Activated effector memory CD4-positive, alpha-beta T cell treated with anti-CD3 and anti-CD28 coated beads, Interleukin-2, amount 50 U/mL, for 16 hours (primary cell): Measurements from ENCODE around the gene PRKCA.
A peak's percentile ranks its signal among the peaks of the same experiment; 100 is the strongest.

ENCODE experiments used
- DNase-seq: peaks from one replicate; pipeline ENCODE4 v3.0.0-alpha.2; 2020

PRKCA gene

GRCh38 chr17:66525338-66525737 lies 222.9 kb downstream of the PRKCA start:
- DNase-seq, result no peak

- DNase-seq, result no peak
These were observed 224.4 kb downstream of the PRKCA start for GRCh38 chr17:66526827-66527226.

GRCh38 chr17:66527335-66527734 lies 224.9 kb downstream of the PRKCA start:
- no peak for DNase-seq

- no peak for DNase-seq
These were observed 229.5 kb downstream of the PRKCA start for GRCh38 chr17:66531851-66532295.

GRCh38 chr17:66533572-66533971 lies 231.2 kb downstream of the PRKCA start:
- DNase-seq, result no peak

GRCh38 chr17:66533986-66534385 lies 231.6 kb downstream of the PRKCA start:
- DNase-seq, result no peak

- DNase-seq, result no peak
These were observed 233.2 kb downstream of the PRKCA start for GRCh38 chr17:66535611-66536010.

GRCh38 chr17:66537502-66537901 lies 235.1 kb downstream of the PRKCA start:
- DNase-seq, result no peak

GRCh38 chr17:66538776-66539175 lies 236.4 kb downstream of the PRKCA start:
- no peak for DNase-seq

- no peak for DNase-seq
These were observed 237.8 kb downstream of the PRKCA start for GRCh38 chr17:66540131-66540781.

GRCh38 chr17:66541461-66542128 lies 239.2 kb downstream of the PRKCA start:
- no peak for DNase-seq

GRCh38 chr17:66542129-66542966 lies 239.9 kb downstream of the PRKCA start:
- DNase-seq, result no peak

GRCh38 chr17:66542967-66543520 lies 240.6 kb downstream of the PRKCA start:
- DNase-seq, result no peak

GRCh38 chr17:66543526-66543925 lies 241.1 kb downstream of the PRKCA start:
- no peak for DNase-seq

GRCh38 chr17:66545918-66546317 lies 243.5 kb downstream of the PRKCA start:
- no peak for DNase-seq

GRCh38 chr17:66547151-66547865 lies 244.9 kb downstream of the PRKCA start:
- no peak for DNase-seq

GRCh38 chr17:66548158-66548557 lies 245.7 kb downstream of the PRKCA start:
- peak; percentile 74 for DNase-seq

GRCh38 chr17:66548659-66549310 lies 246.4 kb downstream of the PRKCA start:
- no peak for DNase-seq

- no peak for DNase-seq
These were observed 246.9 kb downstream of the PRKCA start for GRCh38 chr17:66549311-66549704.

- DNase-seq, result no peak
These were observed 247.4 kb downstream of the PRKCA start for GRCh38 chr17:66549731-66550207.

- DNase-seq, result no peak
These were observed 249.4 kb downstream of the PRKCA start for GRCh38 chr17:66551839-66552238.

- no peak for DNase-seq
These were observed 250.0 kb downstream of the PRKCA start for GRCh38 chr17:66552371-66552770.
